ENCODE data around the gene TMC8.

Gene TMC8

DNA sequence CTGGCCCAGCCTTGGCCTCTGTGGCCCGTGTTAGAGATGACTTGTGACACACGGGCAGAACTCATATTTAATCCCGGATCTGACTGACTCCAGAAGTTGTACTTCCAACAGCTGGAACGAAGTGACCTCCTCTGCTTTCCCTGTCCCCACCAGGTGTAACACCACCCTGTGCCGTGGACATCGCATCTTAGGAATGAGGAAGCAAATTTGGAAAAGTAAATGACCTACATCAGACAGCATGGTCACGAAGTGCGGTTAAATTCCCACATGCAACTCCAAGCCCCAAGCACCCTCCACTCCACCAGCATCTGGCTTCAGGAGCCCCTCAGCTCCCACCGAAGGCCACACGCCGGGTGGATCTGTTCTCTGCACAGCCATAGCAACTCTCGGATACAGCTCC, 53.3 kb downstream of the TMC8 start:
- DNase-seq (ENCODE audit: low spot score), result no peak

DNA sequence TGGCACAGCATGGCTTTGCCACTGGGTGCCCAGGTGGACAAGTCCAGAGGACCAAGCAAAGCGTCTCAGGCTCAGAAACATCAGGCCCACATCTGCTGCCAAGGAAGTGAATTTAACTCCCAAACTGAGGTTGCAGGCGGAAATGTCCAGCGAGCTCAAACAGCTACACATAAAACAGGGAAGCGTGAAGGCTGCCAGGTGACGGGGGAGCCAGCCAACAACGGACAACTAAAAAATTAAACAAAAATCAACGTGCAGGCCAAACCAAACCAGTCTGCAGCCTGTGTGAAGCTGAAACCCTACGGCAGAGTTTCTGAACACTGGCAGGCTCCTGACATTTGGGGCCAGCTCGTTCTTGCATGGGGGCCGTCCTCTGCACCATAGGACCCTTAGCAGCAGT, 53.8 kb downstream of the TMC8 start:
- no peak for DNase-seq (ENCODE audit: low spot score)

DNA sequence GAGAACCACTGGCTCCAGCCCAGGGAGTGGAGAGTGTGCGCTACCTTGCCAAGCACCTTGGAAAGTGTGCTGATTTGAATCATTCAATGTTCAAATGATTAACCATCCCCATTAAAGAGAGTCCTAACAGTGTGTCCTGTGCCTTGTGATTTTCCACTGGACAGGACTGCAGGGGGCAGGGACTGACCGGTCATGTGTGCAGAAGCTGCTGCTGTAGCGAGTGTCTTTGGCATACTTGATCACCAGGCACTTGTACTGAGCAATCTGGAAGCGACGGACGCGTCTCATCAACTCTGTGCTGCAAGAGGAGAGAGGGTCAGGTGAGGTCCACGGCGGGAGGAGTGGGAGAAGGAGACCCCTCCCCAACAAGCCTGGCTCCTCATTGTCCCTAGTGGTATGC, 54.3 kb downstream of the TMC8 start:
- DNase-seq (ENCODE audit: low spot score), result no peak

DNA sequence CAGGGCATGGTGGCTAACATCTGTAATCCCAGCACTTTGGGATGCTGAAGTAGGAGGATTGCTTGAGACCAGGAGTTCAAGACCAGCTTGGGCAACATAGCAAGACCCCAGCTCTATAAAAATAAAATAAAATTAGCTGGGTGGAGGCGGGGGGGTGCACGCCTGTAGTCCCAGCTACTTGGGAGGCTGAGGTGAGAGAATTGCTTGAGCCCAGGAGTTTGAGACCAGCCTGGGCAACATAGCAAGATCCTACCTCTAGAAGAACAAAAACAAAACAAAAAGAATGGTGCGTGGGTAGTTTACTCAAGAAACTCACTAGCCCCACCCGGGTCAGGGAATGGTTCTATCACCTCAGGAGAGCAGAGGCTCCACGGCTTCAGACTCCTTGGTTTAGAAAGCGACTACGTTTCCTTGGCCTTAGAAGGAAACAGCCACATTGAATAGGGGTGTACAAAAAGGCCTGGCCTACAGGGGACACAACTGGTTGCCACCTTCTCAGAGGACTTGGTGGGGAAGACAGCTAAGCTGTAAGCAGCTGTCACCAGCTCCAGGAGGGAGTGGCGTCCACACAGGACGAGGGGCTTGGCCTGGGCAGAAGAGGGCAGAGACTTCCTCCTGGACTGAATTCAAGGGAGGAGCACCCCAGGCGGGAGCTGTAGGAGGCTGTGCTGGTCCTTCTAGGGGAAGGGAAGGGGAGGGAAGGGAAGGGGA, 55.6 kb downstream of the TMC8 start:
- no peak for DNase-seq (ENCODE audit: low spot score)

DNA sequence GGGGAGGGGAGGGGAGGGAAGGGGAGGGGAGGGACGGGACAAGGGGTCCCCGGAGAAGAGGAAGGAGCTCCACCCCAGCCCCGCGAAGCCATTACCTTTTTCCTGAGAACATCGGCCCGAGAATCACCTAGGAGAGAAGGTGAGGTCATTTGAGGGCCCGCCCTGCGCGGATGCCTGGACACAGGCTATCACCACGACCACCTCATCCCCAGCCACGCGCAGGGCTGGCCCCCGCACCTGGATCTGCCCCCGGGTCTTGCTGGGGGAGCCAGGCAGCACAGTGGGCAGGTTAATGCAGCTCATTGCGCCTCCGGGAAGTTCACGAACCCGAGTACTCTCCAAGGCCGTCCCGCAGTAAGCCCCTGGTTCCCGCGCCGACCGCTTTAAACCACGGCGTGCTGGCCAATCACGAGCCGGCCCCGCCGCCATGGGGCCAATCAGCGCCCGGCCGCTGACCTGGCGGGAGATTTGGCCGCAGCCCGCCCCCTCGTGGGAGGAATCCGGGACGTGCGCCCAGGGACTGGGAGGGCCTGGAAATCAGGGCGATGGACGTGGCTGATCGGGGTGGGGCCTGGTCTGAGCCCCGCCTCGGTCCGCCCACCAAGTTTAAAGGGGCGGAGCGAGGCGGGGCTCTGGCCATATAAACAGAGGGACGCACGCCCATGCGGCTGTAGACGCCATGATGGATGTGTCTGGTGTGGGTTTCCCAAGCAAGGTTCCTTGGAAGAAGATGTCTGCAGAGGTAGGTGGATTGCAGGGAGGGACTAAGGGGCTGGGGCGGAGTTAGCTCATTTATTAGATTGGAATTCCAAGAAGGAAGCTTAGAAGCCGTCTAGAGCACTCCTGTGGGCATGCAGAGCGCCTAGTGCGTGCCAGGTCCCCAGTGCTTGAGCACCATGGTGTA, 56.4 kb downstream of the TMC8 start, which contains the start of the genes AFMID and TK1:
Gene AFMID (plus strand): TSS at position 671 of the 904 bp plus-strand sequence. CDS start 9 bp downstream, at position 680.
Gene TK1 (minus strand): TSS at position 361 of the 904 bp plus-strand sequence. CDS start 58 bp downstream, at position 303.
- peak; percentile 98 for DNase-seq (ENCODE audit: low spot score)
